H9 (cell line): ENCODE results near the gene USP4. TPM values are rescaled to one million over a fixed set of nuclear protein-coding genes. Genes with fewer than 3 reads are reported as not detected.

Source experiments
- DNase-seq: peaks from one replicate; pipeline ENCODE4 v3.0.0-alpha.2; 2017
- H2AFZ ChIP-seq: one replicate; pipeline ENCODE4 v1.6.1; 2013; ENCODE audit warnings: mild to moderate bottlenecking, low read length, control low read depth, moderate library complexity
- H2AK5ac ChIP-seq: 2 replicates; pipeline ENCODE4 v1.6.1; 2013; ENCODE audit warnings: low read length, control low read depth, mixed read lengths; ENCODE audit not compliant: insufficient read length
- H2BK120ac ChIP-seq: one replicate; pipeline ENCODE4 v1.6.1; 2013; ENCODE audit warnings: low read depth, mild to moderate bottlenecking, low read length, control low read depth, inconsistent platforms; ENCODE audit not compliant: poor library complexity, severe bottlenecking
- H2BK12ac ChIP-seq: 2 replicates; pipeline ENCODE4 v1.6.1; 2013; ENCODE audit warnings: low read length, control low read depth, mixed read lengths, low read depth; ENCODE audit not compliant: insufficient read length
- H2BK15ac ChIP-seq: 2 replicates; pipeline ENCODE4 v1.6.1; 2013; ENCODE audit warnings: low read depth, low read length, control low read depth
- H2BK20ac ChIP-seq: one replicate; pipeline ENCODE4 v1.6.1; 2013; ENCODE audit warnings: low read depth, mild to moderate bottlenecking, low read length, control low read depth, inconsistent platforms; ENCODE audit not compliant: poor library complexity, severe bottlenecking
- H2BK5ac ChIP-seq: 2 replicates; pipeline ENCODE4 v1.6.1; 2013; ENCODE audit warnings: low read length, control low read depth, mixed read lengths; ENCODE audit not compliant: insufficient read length
- H3K14ac ChIP-seq: 2 replicates; pipeline ENCODE4 v1.6.1; 2013; ENCODE audit warnings: low read length, control low read depth; ENCODE audit not compliant: insufficient read depth
- H3K18ac ChIP-seq: 2 replicates; pipeline ENCODE4 v1.6.1; 2013; ENCODE audit warnings: low read depth, mild to moderate bottlenecking, mixed read lengths, low read length, control low read depth; ENCODE audit not compliant: insufficient read length
- H3K23ac ChIP-seq: 2 replicates; pipeline ENCODE4 v1.6.1; 2013; ENCODE audit warnings: low read length, control low read depth, mixed read lengths, low read depth; ENCODE audit not compliant: insufficient read length
- H3K23me2 ChIP-seq: 2 replicates; pipeline ENCODE4 v1.6.1; 2013; ENCODE audit warnings: low read depth, mild to moderate bottlenecking, mixed read lengths, low read length, control low read depth; ENCODE audit not compliant: insufficient read length, poor library complexity, severe bottlenecking
- H3K27ac ChIP-seq: 2 replicates; pipeline ENCODE4 v1.5.1; 2013; ENCODE audit warnings: low read length, control low read depth, mixed read lengths, low read depth; ENCODE audit not compliant: insufficient read length
- H3K27me3 ChIP-seq: 2 replicates; pipeline ENCODE4 v1.6.1; 2013; ENCODE audit warnings: low read length, control low read depth, inconsistent platforms; ENCODE audit not compliant: insufficient read depth
- H3K4ac ChIP-seq: 2 replicates; pipeline ENCODE4 v1.6.1; 2013; ENCODE audit warnings: low read depth, mild to moderate bottlenecking, control low read depth, inconsistent platforms, low read length, moderate library complexity
- H3K4me1 ChIP-seq: 2 replicates; pipeline ENCODE4 v1.6.1; 2013; ENCODE audit warnings: low read length, control low read depth, inconsistent platforms; ENCODE audit not compliant: insufficient read depth
- H3K4me2 ChIP-seq: 2 replicates; pipeline ENCODE4 v1.6.1; 2013; ENCODE audit warnings: low read length, control low read depth, mixed read lengths; ENCODE audit not compliant: insufficient read length, insufficient read depth
- H3K56ac ChIP-seq: 2 replicates; pipeline ENCODE4 v1.6.1; 2013; ENCODE audit warnings: low read depth, mild to moderate bottlenecking, mixed read lengths, low read length, control low read depth; ENCODE audit not compliant: insufficient read length
- H3K79me1 ChIP-seq: 2 replicates; pipeline ENCODE4 v1.6.1; 2013; ENCODE audit warnings: low read depth, mild to moderate bottlenecking, moderate library complexity, low read length, control low read depth, inconsistent platforms; ENCODE audit not compliant: insufficient read depth, poor library complexity, severe bottlenecking
- H3K79me2 ChIP-seq: 2 replicates; pipeline ENCODE4 v1.6.1; 2013; ENCODE audit warnings: low read length, control low read depth, inconsistent platforms; ENCODE audit not compliant: insufficient read depth
- H3K9ac ChIP-seq: 2 replicates; pipeline ENCODE4 v1.6.1; 2013; ENCODE audit warnings: low read length, control low read depth, mixed read lengths; ENCODE audit not compliant: insufficient read length; ENCODE audit errors: extremely low read depth
- H3K9me3 ChIP-seq: one replicate; pipeline ENCODE4 v1.6.1; 2013; ENCODE audit warnings: low read depth, low read length, inconsistent platforms; ENCODE audit not compliant: control insufficient read depth
- H3T11ph ChIP-seq: one replicate; pipeline ENCODE4 v1.6.1; 2013; ENCODE audit warnings: mild to moderate bottlenecking, low read length, control low read depth, inconsistent platforms
- H4K20me1 ChIP-seq: one replicate; pipeline ENCODE4 v1.6.1; 2013; ENCODE audit not compliant: control insufficient read depth, insufficient read length, insufficient read depth
- H4K5ac ChIP-seq: 2 replicates; pipeline ENCODE4 v1.6.1; 2013; ENCODE audit warnings: low read depth, mild to moderate bottlenecking, mixed read lengths, low read length, control low read depth; ENCODE audit not compliant: insufficient read length
- H4K8ac ChIP-seq: replicated peaks from 2 replicates; pipeline ENCODE4 v1.6.1; 2013; ENCODE audit warnings: low read length, control low read depth, mixed read lengths, low read depth; ENCODE audit not compliant: insufficient read length
- H4K91ac ChIP-seq: 2 replicates; pipeline ENCODE4 v1.6.1; 2013; ENCODE audit warnings: low read depth, mild to moderate bottlenecking, moderate library complexity, mixed read lengths, low read length, control low read depth; ENCODE audit not compliant: insufficient read length
- H3K27ac Mint-ChIP-seq, 3 experiments: 2 replicates in 2 of 3; 3 replicates in 1 of 3; pipeline ENCODE4 v1.8.0; 2020 to 2021; ENCODE audit warnings: mixed read lengths in 3 of 3, mild to moderate bottlenecking in 1 of 3, moderate library complexity in 1 of 3
- H3K27me3 Mint-ChIP-seq: 2 replicates; pipeline ENCODE4 v1.8.0; 2021; ENCODE audit warnings: low read depth, mild to moderate bottlenecking, moderate library complexity, mixed read lengths
- H3K36me3 Mint-ChIP-seq, 3 experiments: 2 replicates in 2 of 3; 3 replicates in 1 of 3; pipeline ENCODE4 v1.8.0; 2020 to 2021; ENCODE audit warnings: low read depth in 3 of 3, mixed read lengths in 3 of 3; ENCODE audit not compliant: insufficient read depth in 1 of 3
- H3K4me1 Mint-ChIP-seq, 2 experiments: 2 replicates each; pipeline ENCODE4 v1.8.0; 2020; ENCODE audit warnings: mixed read lengths in 2 of 2
- H3K4me3 Mint-ChIP-seq, 2 experiments: 2 replicates in 1 of 2; 3 replicates in 1 of 2; pipeline ENCODE4 v1.8.0; 2020 to 2021; ENCODE audit warnings: mild to moderate bottlenecking in 2 of 2, mixed read lengths in 2 of 2, moderate library complexity in 1 of 2
- H3K9me3 Mint-ChIP-seq, 2 experiments: 2 replicates in 1 of 2; 3 replicates in 1 of 2; pipeline ENCODE4 v1.8.0; 2020; ENCODE audit warnings: mild to moderate bottlenecking in 2 of 2, mixed read lengths in 2 of 2, moderate library complexity in 1 of 2
- CTCF ChIP-seq: fragments of 200-600 bp; sonication (generic); conservative IDR thresholded peaks from 3 replicates; pipeline ENCODE4 v1.8.0; 2021; ENCODE audit warnings: antibody characterized with exemption, mild to moderate bottlenecking
- WGBS: extraction: QIAGEN DNeasy Blood & Tissue Kit; methylation state at CpG from one replicate; pipeline ENCODE4 v1.1.7; 2013; ENCODE audit warnings: missing lambda C conversion rate, low lambda C conversion rate, mixed read lengths; ENCODE audit not compliant: insufficient read length; ENCODE audit errors: extremely low coverage; 5-methylcytosine and 5-hydroxymethylcytosine counted together
- total RNA-seq: library from RNA; stranded (reverse); gene quantifications from 2 replicates; pipeline ENCODE4 v1.2.1, GENCODE V29; 2021

Gene USP4
- total RNA-seq, 1 experiment from 2014 or later = 36.1 TPM

DNA sequence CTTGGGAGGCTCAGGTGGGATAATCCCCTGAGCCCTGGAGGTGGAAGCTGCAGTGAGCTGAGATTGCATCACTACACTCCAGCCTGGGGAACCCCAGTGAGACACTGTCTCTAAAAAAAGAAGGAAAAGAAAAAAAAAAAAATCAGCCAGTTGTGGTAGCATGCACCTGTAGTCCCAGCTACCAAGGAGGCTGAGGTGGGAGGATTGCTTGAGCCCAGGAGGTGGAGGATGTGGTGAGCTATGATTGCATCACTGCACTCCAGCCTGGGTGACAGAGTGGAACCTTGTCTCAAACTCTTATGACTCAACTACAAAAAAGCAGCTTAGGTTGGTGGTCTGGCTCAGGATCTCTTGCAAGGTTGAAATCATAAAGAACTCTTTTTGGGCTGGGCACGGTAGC lies 37.6 kb upstream of the USP4 start:
- Histone ChIP-seq H3K4me1 (no peaks in the 10 kb centered on the region), H3K18ac (no peak overlapping the region), H3K79me1 (peaks cover 25% of the 10 kb centered on the region), H4K8ac (no peak overlapping the region), H2AFZ (no peak overlapping the region), H3K9me3 (no peaks in the 10 kb centered on the region), H4K91ac (no peak overlapping the region), H3K56ac (no peak overlapping the region), H3K4ac (no peak overlapping the region), H3K14ac (no peak overlapping the region), H2BK15ac (no peak overlapping the region), H3K23me2 (no peaks in the 10 kb centered on the region), H4K20me1 (no peaks in the 10 kb centered on the region), H4K5ac (no peak overlapping the region), H3T11ph (no peak overlapping the region), H2BK5ac (no peak overlapping the region), H2BK12ac (no peak overlapping the region), H3K27ac (no peak overlapping the region), H2AK5ac (no peak overlapping the region), H2BK120ac (no peak overlapping the region), H2BK20ac (no peak overlapping the region), H3K27me3 (no peaks in the 10 kb centered on the region; the same call in 1 of the 2 replicates), H3K9ac (no peak overlapping the region), H3K79me2 (peaks cover 23% of the 10 kb centered on the region; the same call in 1 of the 2 replicates), H3K4me2 (no peak overlapping the region), H3K23ac (no peak overlapping the region)
- no peak for DNase-seq
- no CpG with 5 or more reads among the region's 1 CpG for WGBS
- peaks cover 23 to 33% (median 30%) of the 10 kb centered on the region in 3 experiments for H3K36me3 Mint-ChIP-seq
- H3K4me1 Mint-ChIP-seq = peaks cover 8 to 9% of the 10 kb centered on the region in 2 experiments; a peak in 3 of 4 replicates
- H3K9me3 Mint-ChIP-seq = no peaks in the 10 kb centered on the region
- H3K27me3 Mint-ChIP-seq = no peaks in the 10 kb centered on the region
- TF ChIP-seq CTCF = no peak
- H3K4me3 Mint-ChIP-seq = no peak overlapping the region
- H3K27ac Mint-ChIP-seq = peak overlapping the region; percentile 78 to 90 (median 83); a peak in 4 of 7 replicates
